Measurements from ENCODE around the gene EEF1AKMT2. TPM values are rescaled to one million over a fixed set of nuclear protein-coding genes. Genes with fewer than 3 reads are reported as not detected.
"Not testable (repeated sequence)": the region's sequence is repeated elsewhere in the genome, so short reads cannot be mapped to it uniquely, and the experiment has no call there.

Gene EEF1AKMT2
- total and polyA plus RNA-seq, 4 experiments from 2014 or later, result 18.2 to 31.1 (median 22.1) TPM

GRCh38 chr10:124798781-124799180, 7.1 kb upstream of the EEF1AKMT2 start:
- peaks cover 0 to 2% (median 0%) of the 10 kb centered on the region in 8 donors for H3K9me3 Mint-ChIP-seq
- H3K4me1 ChIP-seq (ENCODE audit: insufficient read depth, low read length), result peaks cover 14% of the 10 kb centered on the region
- peaks cover 12 to 20% (median 17%) of the 10 kb centered on the region in 4 donors for H3K4me1 Mint-ChIP-seq
- H3K36me3 Mint-ChIP-seq, result peaks cover 0 to 7% of the 10 kb centered on the region in 2 donors
- H3K36me3 ChIP-seq (ENCODE audit: insufficient read depth, low read length), result no peaks in the 10 kb centered on the region
- no peak for DNase-seq
- H3K4me3 Mint-ChIP-seq, result peak overlapping the region in 2 of 8 donors; percentile 17 to 56
- H3K4me3 ChIP-seq (ENCODE audit: low read length in 2 of 2), result no peak overlapping the region
- POLR2A ChIA-PET (ENCODE audit: partially characterized antibody), result interaction anchor here (1.2 kb wide), 1 partner anchor 156 kb away, joined by 3 read pairs; no protein-coding TSS in a partner anchor
- H3K27ac ChIP-seq (ENCODE audit: low read depth, low read length), result no peak overlapping the region
- CTCF ChIA-PET (ENCODE audit: partially characterized antibody), result no interaction called here
- H3K27ac Mint-ChIP-seq, result peak overlapping the region in 1 of 7 donors; percentile 68
- no peaks in the 10 kb centered on the region for H3K9me3 ChIP-seq (ENCODE audit: control insufficient read depth in 1 of 2, low read length in 2 of 2)
- intact Hi-C loops (cut with micrococcal nuclease), result loop anchor here (10.0 kb wide), 1 partner anchor 1644 kb away; the partner anchor contains the start of gene BUB3
- H3K27me3 Mint-ChIP-seq, result peaks cover 3% of the 10 kb centered on the region in 2 donors
- H3K27me3 ChIP-seq (ENCODE audit: insufficient read depth, low read length), result no peaks in the 10 kb centered on the region

DNA sequence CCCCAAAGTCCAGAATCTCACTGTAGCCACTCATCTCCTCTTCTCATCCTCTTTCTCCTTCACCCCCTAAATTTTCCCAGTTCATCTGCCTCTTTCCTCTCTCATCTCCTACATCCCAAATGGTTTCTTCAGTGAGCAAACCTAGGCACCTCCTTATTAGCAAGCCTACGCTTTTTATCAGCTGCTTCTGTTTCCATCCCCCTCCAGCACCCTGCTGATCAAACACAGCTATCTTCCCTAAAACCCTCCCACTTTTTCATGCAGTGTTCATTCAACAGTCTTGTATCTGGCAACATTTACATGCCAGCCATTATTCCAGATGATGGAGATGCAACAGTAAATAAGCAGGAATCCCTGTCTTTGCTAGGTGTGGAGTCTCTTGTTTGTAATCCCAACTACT, 6.7 kb upstream of the EEF1AKMT2 start:
- no peak for DNase-seq
- Histone ChIP-seq H3K4me1 (ENCODE audit: insufficient read depth, low read length) (peaks cover 14% of the 10 kb centered on the region), H3K27me3 (ENCODE audit: insufficient read depth, low read length) (no peaks in the 10 kb centered on the region), H3K36me3 (ENCODE audit: insufficient read depth, low read length) (no peaks in the 10 kb centered on the region), H3K9me3 (ENCODE audit: control insufficient read depth in 1 of 2, low read length in 2 of 2) (no peaks in the 10 kb centered on the region), H3K4me3 (ENCODE audit: low read length in 2 of 2) (no peak overlapping the region), H3K27ac (ENCODE audit: low read depth, low read length) (no peak overlapping the region)
- ChIA-PET POLR2A (ENCODE audit: partially characterized antibody) (no interaction called here), CTCF (ENCODE audit: partially characterized antibody) (no interaction called here)
- H3K9me3 Mint-ChIP-seq, result peaks cover 0 to 2% (median 0%) of the 10 kb centered on the region in 8 donors
- intact Hi-C loops (cut with micrococcal nuclease), result loop anchor here (10.0 kb wide), 1 partner anchor 1644 kb away; the partner anchor contains the start of gene BUB3
- no peak overlapping the region for H3K27ac Mint-ChIP-seq
- H3K4me3 Mint-ChIP-seq, result no peak overlapping the region
- H3K4me1 Mint-ChIP-seq, result peaks cover 12 to 19% (median 16%) of the 10 kb centered on the region in 4 donors
- H3K27me3 Mint-ChIP-seq, result peaks cover 3% of the 10 kb centered on the region in 2 donors
- peaks cover 0 to 7% of the 10 kb centered on the region in 2 donors for H3K36me3 Mint-ChIP-seq

GRCh38 chr10:124792998-124793352, 1.3 kb upstream of the EEF1AKMT2 start:
- H3K36me3 ChIP-seq (ENCODE audit: insufficient read depth, low read length), result no peaks in the 10 kb centered on the region
- H3K27ac Mint-ChIP-seq, result peak overlapping the region; percentile 69 to 94 (median 89)
- peaks cover 4 to 24% of the 10 kb centered on the region in 2 donors for H3K36me3 Mint-ChIP-seq
- POLR2A ChIA-PET (ENCODE audit: partially characterized antibody), result interaction anchor here (0.8 to 2.8 kb wide), 3 partner anchors 9 to 331 kb away, joined by 4 to 40 read pairs (median 6); partner anchors contain the start of genes ABRAXAS2 and LHPP
- peak overlapping the region; percentile 92 to 99 (median 98) for H3K4me3 Mint-ChIP-seq
- H3K27ac ChIP-seq (ENCODE audit: low read depth, low read length), result no peak overlapping the region
- CTCF ChIA-PET (ENCODE audit: partially characterized antibody), result no interaction called here
- peak in 2 of 5 donors; percentile 5 to 36 for DNase-seq
- H3K4me1 ChIP-seq (ENCODE audit: insufficient read depth, low read length), result peaks cover 16% of the 10 kb centered on the region
- no peaks in the 10 kb centered on the region for H3K27me3 ChIP-seq (ENCODE audit: insufficient read depth, low read length)
- H3K9me3 ChIP-seq (ENCODE audit: control insufficient read depth in 1 of 2, low read length in 2 of 2), result no peaks in the 10 kb centered on the region
- peaks cover 0 to 1% (median 0%) of the 10 kb centered on the region in 8 donors for H3K9me3 Mint-ChIP-seq
- peaks cover 0 to 1% of the 10 kb centered on the region in 2 donors for H3K27me3 Mint-ChIP-seq
- peaks cover 5 to 28% (median 17%) of the 10 kb centered on the region in 4 donors for H3K4me1 Mint-ChIP-seq
- H3K4me3 ChIP-seq (ENCODE audit: low read length in 2 of 2), result peak overlapping the region in 1 of 2 donors; percentile 99
- intact Hi-C loops (cut with micrococcal nuclease), result loop anchor here (2.0 to 10.0 kb wide), 3 partner anchors 124 to 1638 kb away; partner anchors contain the start of genes BUB3 and LHPP

- H3K27ac ChIP-seq (ENCODE audit: low read depth, low read length); CTCF ChIA-PET (ENCODE audit: partially characterized antibody); H3K36me3 ChIP-seq (ENCODE audit: insufficient read depth, low read length); H3K4me3 ChIP-seq (ENCODE audit: low read length in 2 of 2); H3K4me3 Mint-ChIP-seq; DNase-seq; H3K9me3 Mint-ChIP-seq; H3K4me1 Mint-ChIP-seq; H3K4me1 ChIP-seq (ENCODE audit: insufficient read depth, low read length); H3K27ac Mint-ChIP-seq; H3K27me3 ChIP-seq (ENCODE audit: insufficient read depth, low read length); H3K27me3 Mint-ChIP-seq; H3K9me3 ChIP-seq (ENCODE audit: control insufficient read depth in 1 of 2, low read length in 2 of 2); intact Hi-C loops (cut with micrococcal nuclease): not testable (repeated sequence)
- POLR2A ChIA-PET (ENCODE audit: partially characterized antibody), result interaction anchor here (2.0 kb wide), 1 partner anchor 9 kb away, joined by 5 read pairs; the partner anchor contains the start of gene EEF1AKMT2
- H3K36me3 Mint-ChIP-seq, result peaks cover 14 to 36% of the 10 kb centered on the region in 2 donors
These were observed 8.8 kb downstream of the EEF1AKMT2 start for GRCh38 chr10:124782900-124783299.

GRCh38 chr10:124768791-124769190, 22.9 kb downstream of the EEF1AKMT2 start:
- Histone ChIP-seq H3K9me3 (ENCODE audit: control insufficient read depth in 1 of 2, low read length in 2 of 2) (no peaks in the 10 kb centered on the region), H3K27ac (ENCODE audit: low read depth, low read length) (no peak overlapping the region), H3K27me3 (ENCODE audit: insufficient read depth, low read length) (no peaks in the 10 kb centered on the region), H3K36me3 (ENCODE audit: insufficient read depth, low read length) (peaks cover under 1% of the 10 kb centered on the region), H3K4me3 (ENCODE audit: low read length in 2 of 2) (no peak overlapping the region), H3K4me1 (ENCODE audit: insufficient read depth, low read length) (no peaks in the 10 kb centered on the region)
- Mint-ChIP-seq H3K4me1 (peaks cover 0 to 2% (median 0%) of the 10 kb centered on the region in 4 donors), H3K27me3 (no peaks in the 10 kb centered on the region), H3K27ac (no peak overlapping the region), H3K4me3 (no peak overlapping the region), H3K36me3 (peaks cover 47 to 50% of the 10 kb centered on the region in 2 donors), H3K9me3 (no peaks in the 10 kb centered on the region)
- no peak for DNase-seq
- ChIA-PET POLR2A (ENCODE audit: partially characterized antibody) (no interaction called here), CTCF (ENCODE audit: partially characterized antibody) (interaction anchor here (1.1 kb wide), 1 partner anchor 239 kb away, joined by 3 read pairs; no protein-coding TSS in a partner anchor)
- intact Hi-C loops (cut with micrococcal nuclease), result no loop called here

DNA sequence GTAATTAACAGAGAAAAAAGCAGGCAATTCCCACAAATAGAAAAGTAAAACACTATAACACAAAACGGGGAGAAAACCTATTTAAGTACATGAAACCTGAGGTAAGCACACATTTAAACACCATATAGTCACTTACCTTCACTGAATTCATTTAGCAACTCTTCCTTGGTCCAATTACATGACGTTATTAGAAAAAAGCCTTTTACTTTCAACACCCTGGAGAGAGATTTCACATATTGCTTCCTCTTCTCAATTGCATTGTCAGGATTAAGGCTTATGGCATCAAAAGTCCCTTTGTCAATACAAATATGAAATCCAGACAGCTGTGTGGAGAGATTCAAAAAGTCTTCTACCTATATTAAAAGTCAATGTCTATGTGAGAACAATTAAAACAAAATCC, 26.4 kb downstream of the EEF1AKMT2 start:
- no peaks in the 10 kb centered on the region for H3K9me3 Mint-ChIP-seq
- H3K27ac Mint-ChIP-seq, result no peak overlapping the region
- H3K4me3 ChIP-seq (ENCODE audit: low read length in 2 of 2), result no peak overlapping the region
- no peaks in the 10 kb centered on the region for H3K4me1 ChIP-seq (ENCODE audit: insufficient read depth, low read length)
- H3K36me3 ChIP-seq (ENCODE audit: insufficient read depth, low read length), result peaks cover 3% of the 10 kb centered on the region
- H3K4me3 Mint-ChIP-seq, result no peak overlapping the region
- intact Hi-C loops (cut with micrococcal nuclease), result no loop called here
- H3K9me3 ChIP-seq (ENCODE audit: control insufficient read depth in 1 of 2, low read length in 2 of 2), result no peaks in the 10 kb centered on the region
- ChIA-PET POLR2A (ENCODE audit: partially characterized antibody) (interaction anchor here (1.2 kb wide), 1 partner anchor 20 kb away, joined by 3 read pairs; no protein-coding TSS in a partner anchor), CTCF (ENCODE audit: partially characterized antibody) (no interaction called here)
- no peaks in the 10 kb centered on the region for H3K27me3 Mint-ChIP-seq
- peaks cover 0 to 3% (median 1%) of the 10 kb centered on the region in 4 donors for H3K4me1 Mint-ChIP-seq
- H3K27ac ChIP-seq (ENCODE audit: low read depth, low read length), result no peak overlapping the region
- H3K27me3 ChIP-seq (ENCODE audit: insufficient read depth, low read length), result no peaks in the 10 kb centered on the region
- H3K36me3 Mint-ChIP-seq, result peaks cover 27 to 42% of the 10 kb centered on the region in 2 donors
- no peak for DNase-seq

- H3K36me3 Mint-ChIP-seq, result peaks cover 31 to 50% of the 10 kb centered on the region in 2 donors
- H3K4me3 Mint-ChIP-seq, result no peak overlapping the region
- CTCF ChIA-PET (ENCODE audit: partially characterized antibody), result interaction anchor here (1.2 kb wide), 1 partner anchor 14 kb away, joined by 4 read pairs; no protein-coding TSS in a partner anchor
- no peaks in the 10 kb centered on the region for H3K9me3 Mint-ChIP-seq
- intact Hi-C loops (cut with micrococcal nuclease), result no loop called here
- H3K27me3 ChIP-seq (ENCODE audit: insufficient read depth, low read length), result no peaks in the 10 kb centered on the region
- no peak for DNase-seq
- no peak overlapping the region for H3K4me3 ChIP-seq (ENCODE audit: low read length in 2 of 2)
- H3K27ac Mint-ChIP-seq, result no peak overlapping the region
- peaks cover 7% of the 10 kb centered on the region for H3K36me3 ChIP-seq (ENCODE audit: insufficient read depth, low read length)
- H3K4me1 ChIP-seq (ENCODE audit: insufficient read depth, low read length), result no peaks in the 10 kb centered on the region
- H3K4me1 Mint-ChIP-seq, result peaks cover 0 to 3% (median 0%) of the 10 kb centered on the region in 4 donors
- POLR2A ChIA-PET (ENCODE audit: partially characterized antibody), result interaction anchor here (0.8 kb wide), 1 partner anchor 16 kb away, joined by 3 read pairs; no protein-coding TSS in a partner anchor
- H3K27ac ChIP-seq (ENCODE audit: low read depth, low read length), result no peak overlapping the region
- H3K9me3 ChIP-seq (ENCODE audit: control insufficient read depth in 1 of 2, low read length in 2 of 2), result no peaks in the 10 kb centered on the region
- no peaks in the 10 kb centered on the region for H3K27me3 Mint-ChIP-seq
These were observed 28.4 kb downstream of the EEF1AKMT2 start for GRCh38 chr10:124763267-124763666.
